NCI-H2196 treated with DMSO at 0.1 percent for 48 hours (cell line): ENCODE measurements around the gene ADGRG6.

ENCODE experiments used
- DNase-seq: peaks from one replicate; lab custom pipeline; 2025; ENCODE audit not compliant: unreplicated experiment; lab: John Stamatoyannopoulos, UW

ADGRG6 gene

GRCh38 chr6:142290851-142291250 is 11.0 kb upstream of the ADGRG6 start:
- DNase-seq = no peak

GRCh38 chr6:142291512-142291911 is 10.3 kb upstream of the ADGRG6 start:
- no peak for DNase-seq

- DNase-seq = no peak
These were observed 9.5 kb upstream of the ADGRG6 start for GRCh38 chr6:142292166-142292924.

- no peak for DNase-seq
These were observed 8.7 kb upstream of the ADGRG6 start for GRCh38 chr6:142293121-142293520.

GRCh38 chr6:142294679-142295078 is 7.1 kb upstream of the ADGRG6 start:
- no peak for DNase-seq

GRCh38 chr6:142296975-142297604 is 4.7 kb upstream of the ADGRG6 start:
- DNase-seq = no peak

GRCh38 chr6:142297605-142297995 is 4.2 kb upstream of the ADGRG6 start:
- DNase-seq = no peak

- DNase-seq = no peak
These were observed 3.6 kb upstream of the ADGRG6 start for GRCh38 chr6:142297996-142298753.

GRCh38 chr6:142300302-142300701 is 1.5 kb upstream of the ADGRG6 start:
- no peak for DNase-seq

GRCh38 chr6:142300758-142301650 is 803 bp upstream of the ADGRG6 start:
- DNase-seq = no peak

GRCh38 chr6:142302421-142303175 is 791 bp downstream of the ADGRG6 start:
- no peak for DNase-seq

- no peak for DNase-seq
These were observed 1.3 kb downstream of the ADGRG6 start for GRCh38 chr6:142303176-142303533.

GRCh38 chr6:142304241-142304640 is 2.4 kb downstream of the ADGRG6 start:
- no peak for DNase-seq

GRCh38 chr6:142306736-142307135 is 4.9 kb downstream of the ADGRG6 start:
- no peak for DNase-seq

- no peak for DNase-seq
These were observed 6.3 kb downstream of the ADGRG6 start for GRCh38 chr6:142307963-142308748.

GRCh38 chr6:142309426-142309825 is 7.6 kb downstream of the ADGRG6 start:
- no peak for DNase-seq

GRCh38 chr6:142313284-142313683 is 11.5 kb downstream of the ADGRG6 start:
- DNase-seq = no peak

- DNase-seq = no peak
These were observed 15.1 kb downstream of the ADGRG6 start for GRCh38 chr6:142316791-142317368.

- no peak for DNase-seq
These were observed 16.9 kb downstream of the ADGRG6 start for GRCh38 chr6:142318714-142319113.
